Measurements from ENCODE around the gene HADHA.

- TF ChIP-seq CTCF (conservative IDR thresholded peaks at IDR 0.05) (no peak), ZFX (IDR thresholded peaks at IDR 0.05) (no peak)
Observed at GRCh38 chr2:26189751-26190150, 54.7 kb downstream of the HADHA start.

Data from C4-2B (cell line).